Measurements from ENCODE around the gene MTRFR.
"Not testable (repeated sequence)": the region's sequence is repeated elsewhere in the genome, so short reads cannot be mapped to it uniquely, and the experiment has no call there.

MTRFR gene

DNA sequence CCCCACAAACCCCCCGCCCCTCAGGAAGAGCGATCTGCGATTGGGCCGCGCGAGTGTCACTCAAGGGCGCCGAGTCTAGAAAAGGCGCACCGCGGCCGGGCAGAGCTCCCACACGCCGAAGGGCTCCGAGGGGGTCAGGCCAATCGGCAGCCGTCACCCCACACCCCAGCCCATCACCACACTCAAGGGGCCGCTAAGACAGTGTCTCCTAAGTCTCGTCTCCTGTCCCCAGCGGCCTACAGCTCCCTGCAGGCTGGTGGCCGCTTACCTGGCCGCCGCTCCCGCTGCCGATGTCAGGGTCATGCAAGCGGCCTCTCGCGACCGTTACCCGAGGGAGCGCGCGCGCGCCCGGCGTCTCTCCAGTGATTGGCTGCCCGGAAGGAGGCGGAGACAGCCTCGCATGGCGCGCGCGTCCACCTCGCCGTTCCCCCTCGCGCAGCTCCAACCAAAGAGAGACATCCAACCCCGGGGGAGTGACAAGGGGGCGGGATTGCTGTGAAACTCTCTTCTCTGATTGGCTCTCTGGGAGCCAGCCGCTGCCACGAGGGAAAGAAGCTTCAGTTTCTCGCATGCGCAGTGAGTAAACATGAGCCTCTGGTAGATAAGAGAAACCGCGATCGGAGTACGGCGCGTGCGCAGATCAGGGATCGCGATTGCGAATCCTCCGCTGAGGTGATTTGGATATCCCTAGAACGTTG, at the start of gene MTRFR, which contains the start of gene MPHOSPH9:
Gene MTRFR, plus strand, starts transcription at position 630 of the 698 bp plus-strand sequence. CDS start 20,239 bp downstream, outside the sequence.
Gene MPHOSPH9, minus strand, starts transcription at position 335 of the 698 bp plus-strand sequence. CDS start 2,777 bp downstream, outside the sequence.
- DNase-seq (ENCODE audit: low read depth in 1 of 2, low spot score in 1 of 2): peak; percentile 91 to 98

DNA sequence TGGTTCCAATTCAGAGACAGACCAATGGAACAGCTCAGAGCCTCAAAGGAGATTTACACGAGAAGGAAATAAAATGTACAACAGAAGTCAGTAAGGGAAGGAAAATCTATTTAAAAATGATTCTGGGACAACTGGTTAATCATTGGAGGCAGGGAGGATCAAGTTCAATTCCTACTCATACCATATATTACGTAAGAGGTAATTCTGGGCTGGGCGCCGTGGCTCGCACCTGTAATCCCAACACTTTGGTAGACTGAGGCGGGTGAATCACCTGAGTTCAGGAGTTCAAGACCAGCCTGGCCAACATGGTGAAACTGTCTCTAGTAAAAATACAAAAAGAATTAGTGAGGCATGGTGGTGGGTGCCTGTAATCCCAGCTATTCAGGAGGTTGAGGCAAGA, 45.6 kb upstream of the MTRFR start:
- no peak for DNase-seq (ENCODE audit: low read depth in 1 of 2, low spot score in 1 of 2)

DNA sequence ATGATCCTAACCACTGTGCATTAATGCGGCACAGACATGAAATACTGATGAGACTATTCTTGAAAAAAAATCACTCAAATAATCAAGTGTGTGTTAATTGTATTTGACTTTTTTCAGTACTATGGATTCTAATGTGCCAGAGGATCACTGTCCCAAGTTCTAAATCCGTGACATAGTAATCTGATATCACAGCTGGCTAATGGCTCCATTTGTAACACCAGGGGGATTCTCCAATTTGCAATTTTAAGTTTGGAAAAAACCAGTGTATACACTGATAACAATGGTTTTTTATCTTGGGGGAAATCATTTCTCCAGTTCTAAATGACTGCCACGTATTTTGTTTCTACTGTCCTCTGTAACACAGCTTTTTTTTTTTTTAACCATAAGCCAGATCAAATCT, 33.3 kb upstream of the MTRFR start:
- DNase-seq (ENCODE audit: low read depth in 1 of 2, low spot score in 1 of 2): no peak

DNA sequence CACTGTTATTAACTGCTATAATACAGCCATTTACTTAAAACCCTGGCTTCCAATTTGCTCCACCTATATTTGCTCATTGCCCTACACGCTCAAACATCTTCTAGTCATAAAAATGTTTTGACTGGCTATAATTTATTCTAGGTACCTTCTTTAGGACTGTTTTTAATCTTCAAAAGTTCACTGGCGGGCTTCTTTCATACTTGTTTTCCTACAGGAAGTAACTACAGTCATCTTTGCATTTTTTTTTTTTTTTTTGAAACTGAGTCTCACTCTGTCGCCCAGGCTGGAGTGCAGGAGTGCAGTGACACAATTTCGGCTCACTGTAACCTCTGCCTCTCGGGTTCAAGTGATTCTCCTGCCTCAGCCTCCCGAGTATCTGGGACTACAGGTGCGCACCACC, 32.8 kb upstream of the MTRFR start:
- DNase-seq (ENCODE audit: low read depth in 1 of 2, low spot score in 1 of 2): no peak

DNA sequence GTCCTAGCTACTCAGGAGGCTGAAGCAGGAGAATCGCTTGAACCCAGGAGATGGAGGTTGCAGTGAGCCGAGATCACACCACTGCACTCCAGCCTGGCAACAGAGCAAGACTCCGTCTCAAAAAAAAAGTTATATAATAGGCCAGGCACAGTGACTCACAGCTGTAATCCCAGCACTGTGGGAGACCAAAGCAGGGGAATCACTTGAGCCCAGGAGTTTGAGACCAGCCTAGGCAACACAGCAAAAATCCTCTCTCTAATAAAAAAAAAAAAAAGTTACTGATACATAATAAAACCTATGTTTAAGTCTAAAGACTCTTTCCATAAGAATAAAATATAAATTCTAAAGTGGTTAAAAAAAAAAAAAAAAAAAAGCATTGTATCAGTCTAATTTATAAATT, 26.4 kb upstream of the MTRFR start:
- not testable (repeated sequence) for DNase-seq (ENCODE audit: low read depth in 1 of 2, low spot score in 1 of 2)

DNA sequence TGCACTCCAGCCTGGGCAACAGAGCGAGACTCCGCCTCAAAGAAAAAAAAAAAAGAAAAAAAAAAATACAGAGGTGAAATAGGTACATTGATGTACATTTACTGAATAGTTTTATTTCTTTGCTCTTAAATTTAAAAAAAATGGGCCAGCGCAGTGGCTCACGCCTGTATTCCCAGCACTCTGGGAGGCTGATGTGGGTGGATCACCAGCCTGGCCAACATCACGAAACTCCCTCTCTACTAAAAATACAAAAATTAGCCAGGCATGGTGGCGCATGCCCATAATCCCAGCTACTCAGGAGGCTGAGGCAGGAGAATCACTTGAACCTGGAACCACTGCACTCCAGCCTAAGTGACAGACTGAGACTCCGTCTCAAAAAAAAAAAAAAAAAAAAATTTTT, 25.4 kb upstream of the MTRFR start:
- not testable (repeated sequence) for DNase-seq (ENCODE audit: low read depth in 1 of 2, low spot score in 1 of 2)

DNA sequence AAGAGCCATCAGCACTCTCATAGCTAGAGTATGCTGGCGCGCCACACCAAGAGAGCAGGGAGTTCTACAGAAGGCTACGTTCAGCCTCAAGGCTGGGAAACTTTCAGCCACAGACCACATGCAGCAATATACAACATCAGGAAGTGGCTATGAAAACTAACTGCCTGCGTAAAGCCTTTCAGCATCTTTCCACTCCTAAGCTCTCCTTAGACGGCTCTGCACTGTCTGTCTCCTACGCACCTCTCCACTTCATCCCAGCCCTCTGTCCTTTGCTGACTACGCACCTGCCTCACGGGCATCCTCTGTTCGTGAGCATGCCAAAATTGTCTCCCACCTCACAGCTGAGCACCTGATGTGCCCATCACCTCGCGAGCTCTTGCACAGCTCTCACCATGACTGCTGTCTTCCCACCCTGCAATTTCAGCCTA, 10.0 kb upstream of the MTRFR start:
- peak in 1 of 2 donors; percentile 19 for DNase-seq (ENCODE audit: low read depth in 1 of 2, low spot score in 1 of 2)

DNA sequence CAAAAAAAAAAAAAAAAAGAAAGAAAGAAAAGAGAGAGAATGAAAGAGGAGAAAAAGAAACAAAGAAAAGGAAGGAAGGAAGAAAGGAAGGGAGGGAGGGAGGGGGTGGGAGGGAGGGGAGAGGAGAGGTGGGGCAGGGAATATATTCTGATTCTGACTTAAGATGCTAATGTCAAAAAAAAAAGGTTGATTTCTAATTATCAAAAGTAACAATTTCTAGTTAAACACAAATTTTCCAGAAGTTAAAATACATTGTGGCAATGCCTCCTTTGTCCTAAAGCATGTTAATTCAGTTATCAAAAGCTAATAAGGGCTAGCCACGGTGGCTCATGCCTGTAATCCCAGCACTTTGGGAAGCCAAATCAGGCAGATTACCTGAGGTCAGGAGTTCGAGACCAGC, 7.8 kb upstream of the MTRFR start:
- no peak for DNase-seq (ENCODE audit: low read depth in 1 of 2, low spot score in 1 of 2)

DNA sequence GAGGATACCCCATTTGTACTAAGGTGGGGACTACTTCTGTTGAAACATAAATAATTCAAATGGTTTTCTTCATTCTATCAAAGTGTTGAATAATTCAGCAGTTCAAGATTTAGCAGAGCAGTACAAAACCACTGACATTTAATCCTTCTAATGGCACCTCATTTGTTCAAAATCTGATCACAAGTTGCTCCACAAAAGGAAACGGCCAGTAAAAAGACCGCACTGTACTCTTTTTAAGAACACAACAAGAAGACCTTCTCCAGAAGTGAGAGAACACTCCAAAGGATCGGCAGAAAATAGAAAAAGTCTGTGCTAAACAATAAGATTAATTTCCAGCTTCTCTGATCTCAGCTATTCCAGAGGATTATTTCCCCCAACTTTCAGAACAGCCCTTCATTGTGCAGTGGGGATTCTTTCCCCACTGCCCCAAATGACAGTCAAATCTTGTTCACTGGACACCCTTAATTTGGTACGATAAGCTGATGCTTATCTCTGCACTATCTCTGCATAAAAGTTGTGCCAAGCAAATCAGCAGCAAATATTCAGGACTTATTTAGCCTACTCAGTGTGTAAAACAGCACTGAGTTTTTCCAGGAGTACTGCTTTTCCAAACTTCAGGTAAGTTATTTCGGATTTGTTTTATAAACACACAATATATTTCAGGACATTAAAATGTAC, 5.5 kb upstream of the MTRFR start:
- no peak for DNase-seq (ENCODE audit: low read depth in 1 of 2, low spot score in 1 of 2)

DNA sequence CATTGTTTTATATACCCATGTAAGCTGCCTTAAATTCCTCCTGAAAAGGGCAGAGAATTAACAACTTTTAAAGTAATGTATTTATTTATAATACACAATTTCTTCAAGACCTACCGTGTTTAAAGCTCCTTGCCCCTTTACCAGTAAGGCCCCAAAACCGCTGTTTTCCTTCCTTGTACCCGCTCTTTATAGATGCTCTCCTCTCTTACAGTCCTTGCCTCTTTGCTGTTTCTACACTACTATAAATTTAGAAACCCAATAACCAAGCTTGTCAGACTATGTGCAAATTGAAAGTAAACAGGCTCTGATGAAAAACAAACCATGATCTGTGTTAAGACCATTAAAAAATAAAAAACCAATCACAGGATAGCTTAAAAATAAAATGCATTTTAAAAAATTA, 4.2 kb upstream of the MTRFR start:
- no peak for DNase-seq (ENCODE audit: low read depth in 1 of 2, low spot score in 1 of 2)

DNA sequence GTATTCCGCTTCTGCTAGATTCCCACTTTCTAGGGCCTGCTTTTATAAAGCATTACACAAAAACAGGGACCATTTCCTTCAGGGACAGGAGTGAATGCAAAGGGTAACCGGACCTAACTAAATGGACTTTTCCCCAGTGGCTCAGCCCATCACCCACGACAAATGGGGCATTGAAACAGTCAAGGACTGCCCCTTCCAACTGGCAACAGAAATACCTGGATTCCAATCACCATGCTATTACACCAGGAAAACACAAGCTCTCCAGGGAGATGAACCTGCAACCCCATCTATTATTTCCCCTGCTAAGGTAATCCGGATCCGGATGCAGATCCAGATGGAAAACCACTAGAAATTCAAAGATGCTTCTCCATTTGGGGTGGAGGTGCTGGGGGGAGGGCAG, 1.3 kb upstream of the MTRFR start:
- DNase-seq (ENCODE audit: low read depth in 1 of 2, low spot score in 1 of 2): no peak

DNA sequence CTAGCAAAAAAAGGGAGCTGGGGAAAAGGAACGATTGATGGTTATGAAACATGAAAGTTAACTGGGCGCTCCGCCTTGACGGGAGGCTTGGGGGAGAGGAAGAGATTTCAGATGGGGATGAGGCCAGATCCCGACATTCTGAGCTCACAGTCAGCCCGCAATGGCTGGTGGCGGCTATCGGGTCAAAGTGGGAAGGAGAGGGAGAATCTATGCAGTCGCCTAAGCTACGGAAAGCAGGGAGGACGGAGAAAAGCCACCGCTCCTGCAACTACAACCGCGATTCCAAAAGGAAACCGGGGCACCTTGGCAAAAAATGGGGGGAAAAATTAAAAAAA, 797 bp upstream of the MTRFR start:
- DNase-seq (ENCODE audit: low read depth in 1 of 2, low spot score in 1 of 2): no peak

DNA sequence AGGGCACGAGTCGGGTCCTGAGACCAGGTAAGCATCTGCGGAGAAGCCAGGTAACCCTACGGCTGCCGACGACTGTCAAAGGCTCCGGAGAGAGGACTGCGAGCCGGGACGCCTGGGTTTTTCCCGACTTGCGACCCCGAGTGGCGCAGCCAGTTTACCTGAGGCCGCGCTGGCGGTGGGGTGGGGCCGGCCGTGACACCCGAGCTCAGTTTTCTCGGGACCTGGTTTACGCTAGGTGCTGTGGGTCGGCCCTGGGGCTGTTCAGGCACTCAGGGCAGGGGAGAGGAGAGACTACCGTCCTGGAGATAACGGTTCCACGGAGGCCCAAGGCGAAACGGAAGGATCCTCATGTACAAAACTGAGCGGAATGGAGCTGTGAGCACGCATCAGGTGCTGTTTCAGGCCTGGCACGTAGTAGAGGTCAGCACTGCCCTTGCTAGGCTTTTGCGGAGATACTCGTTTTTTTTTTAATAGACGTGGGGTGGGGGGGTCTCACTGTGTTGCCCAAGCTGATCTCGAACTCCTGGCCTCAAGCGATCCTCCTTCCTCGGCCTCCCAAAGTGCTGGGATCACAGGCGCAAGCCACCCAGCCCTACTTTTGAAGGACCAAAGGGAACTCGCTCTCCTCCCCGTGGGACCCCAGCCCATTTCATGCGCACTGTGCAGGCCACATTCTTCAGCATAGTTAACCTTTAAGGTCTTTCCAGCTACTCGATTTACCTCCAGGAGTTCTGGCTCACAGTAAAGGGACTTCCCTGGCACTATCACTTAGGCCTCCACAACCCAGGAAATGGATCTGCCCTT, 471 bp downstream of the MTRFR start:
- DNase-seq (ENCODE audit: low read depth in 1 of 2, low spot score in 1 of 2): no peak

DNA sequence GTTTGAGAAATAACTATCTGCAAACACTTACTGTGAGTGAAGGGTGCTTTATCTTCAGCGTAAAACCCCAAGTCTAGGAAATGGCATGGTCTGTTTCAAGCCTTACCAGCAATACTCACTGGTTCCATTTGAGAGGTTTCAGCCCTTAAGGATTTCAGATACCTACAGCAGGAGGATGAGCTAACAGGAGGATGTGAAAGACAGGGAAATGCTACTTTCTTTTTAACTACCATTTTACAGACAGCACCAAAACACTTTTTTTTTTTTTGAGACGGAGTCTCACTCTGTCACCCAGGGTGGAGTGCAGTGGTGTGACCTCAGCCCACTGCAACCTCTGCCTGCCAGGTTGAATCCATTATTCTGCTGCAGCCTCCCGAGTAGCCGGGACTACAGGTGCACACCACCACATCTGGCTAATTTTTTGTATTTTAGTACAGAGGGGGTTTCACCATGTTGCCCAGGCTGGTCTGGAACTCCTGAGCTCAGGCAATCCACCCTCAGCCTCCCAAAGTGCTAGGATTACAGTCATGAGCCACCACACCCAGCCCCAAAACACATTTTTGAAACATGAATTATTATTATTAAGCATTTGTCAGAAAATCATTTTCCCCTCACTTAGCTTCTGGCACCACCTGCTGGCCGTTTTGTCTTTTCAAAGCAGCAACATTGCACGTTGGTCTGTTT, 4.6 kb downstream of the MTRFR start:
- DNase-seq (ENCODE audit: low read depth in 1 of 2, low spot score in 1 of 2): peak; percentile 44 to 57

DNA sequence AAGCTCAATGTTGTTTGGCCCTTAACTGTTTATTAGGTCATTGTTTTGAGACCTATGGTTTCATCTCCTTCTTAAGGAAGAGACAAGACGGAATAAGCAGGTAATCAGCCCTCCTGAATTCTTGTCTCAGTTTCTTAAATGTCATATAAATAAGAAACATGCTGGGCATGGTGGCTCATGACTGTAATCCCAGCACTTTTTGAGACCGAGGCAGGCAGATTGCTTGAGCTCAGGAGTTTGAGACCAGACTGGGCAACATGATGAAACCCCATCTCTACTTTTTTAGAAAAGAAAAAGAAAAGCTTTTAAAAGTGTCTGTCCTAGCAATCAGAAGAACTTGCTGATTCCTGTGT, 5.1 kb downstream of the MTRFR start:
- DNase-seq (ENCODE audit: low read depth in 1 of 2, low spot score in 1 of 2): no peak

DNA sequence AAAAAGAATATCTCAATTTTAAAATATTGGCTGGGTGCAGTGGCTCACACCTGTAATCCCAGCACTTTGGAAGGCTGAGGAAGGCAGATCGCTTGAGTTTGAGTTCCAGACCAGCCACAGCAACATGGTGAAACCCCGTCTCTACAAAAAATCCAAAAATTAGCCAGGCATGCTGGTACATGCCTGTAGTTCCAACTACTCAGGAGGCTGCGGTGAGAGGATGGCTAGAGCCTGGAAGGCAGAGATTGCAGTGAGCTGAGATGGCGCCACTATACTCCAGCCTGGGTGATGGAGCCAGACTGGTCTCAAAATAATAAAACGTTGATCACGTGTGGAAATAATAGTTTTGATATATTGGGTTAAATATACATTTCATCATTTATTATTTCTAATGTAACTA, 5.7 kb downstream of the MTRFR start:
- no peak for DNase-seq (ENCODE audit: low read depth in 1 of 2, low spot score in 1 of 2)

DNA sequence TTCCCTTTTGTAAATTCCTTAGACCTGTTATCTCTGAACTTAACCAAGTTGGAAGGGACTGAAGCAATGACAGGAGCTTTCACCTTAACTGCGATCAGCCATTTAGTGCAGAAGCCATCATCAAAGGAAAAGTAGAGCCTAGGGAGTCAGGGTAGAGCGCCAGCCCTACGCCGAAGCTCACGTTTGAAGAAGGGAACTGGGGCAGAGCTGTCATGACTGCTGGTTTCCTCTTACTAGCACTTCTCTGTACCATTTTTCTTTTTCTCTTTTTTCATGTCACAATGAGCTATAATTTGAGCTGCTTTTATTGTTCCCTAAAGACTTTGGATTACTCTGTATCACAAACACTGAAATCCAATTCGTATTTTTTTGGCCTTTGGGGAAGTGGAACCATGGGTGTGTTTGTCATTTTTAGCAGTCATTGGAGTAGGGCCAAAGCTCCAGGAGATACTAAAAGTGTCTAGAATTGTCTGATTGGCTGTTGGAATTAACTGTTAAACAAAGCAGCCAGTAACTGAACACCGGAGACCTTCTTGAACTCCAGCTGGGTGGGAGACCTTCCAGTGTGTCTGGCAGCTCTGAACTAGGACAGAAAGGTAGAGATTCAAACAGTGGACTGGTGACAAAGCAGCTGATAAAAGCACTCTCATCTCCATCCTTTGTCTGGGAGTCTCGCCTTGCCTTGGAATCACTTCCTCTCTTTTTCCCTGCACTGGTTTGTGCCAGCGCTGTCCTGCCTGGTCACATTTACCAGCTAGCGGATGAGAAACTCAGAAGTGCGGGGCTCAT, 9.1 kb downstream of the MTRFR start:
- DNase-seq (ENCODE audit: low read depth in 1 of 2, low spot score in 1 of 2): no peak

DNA sequence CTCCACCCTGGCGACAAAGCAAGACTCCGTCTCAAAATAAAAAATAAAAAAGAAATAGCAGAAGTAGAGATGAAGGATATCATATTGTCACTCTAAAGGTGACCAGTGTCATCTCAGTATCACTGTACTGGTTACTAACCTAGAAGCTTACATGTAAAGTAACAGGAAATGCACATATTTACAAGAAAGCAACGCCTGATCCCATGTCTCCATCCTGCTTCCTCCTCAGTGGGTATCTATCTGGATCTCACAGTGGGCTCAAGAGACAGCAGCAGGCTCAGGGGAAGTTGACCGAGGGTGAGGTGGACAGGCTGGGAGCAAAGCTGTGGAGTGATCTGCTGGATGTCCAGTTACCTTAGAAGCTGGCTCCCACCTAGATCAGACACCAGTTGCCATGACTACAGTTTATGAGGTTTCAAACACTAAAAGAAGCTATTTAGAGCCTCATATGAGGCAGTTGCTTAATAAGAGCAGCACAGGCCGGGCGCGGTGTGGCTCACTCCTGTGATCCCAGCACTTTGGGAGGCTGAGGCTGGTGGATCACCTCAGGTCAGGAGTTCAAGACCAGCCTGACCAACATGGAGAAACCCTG, 10.5 kb downstream of the MTRFR start:
- no peak for DNase-seq (ENCODE audit: low read depth in 1 of 2, low spot score in 1 of 2)

DNA sequence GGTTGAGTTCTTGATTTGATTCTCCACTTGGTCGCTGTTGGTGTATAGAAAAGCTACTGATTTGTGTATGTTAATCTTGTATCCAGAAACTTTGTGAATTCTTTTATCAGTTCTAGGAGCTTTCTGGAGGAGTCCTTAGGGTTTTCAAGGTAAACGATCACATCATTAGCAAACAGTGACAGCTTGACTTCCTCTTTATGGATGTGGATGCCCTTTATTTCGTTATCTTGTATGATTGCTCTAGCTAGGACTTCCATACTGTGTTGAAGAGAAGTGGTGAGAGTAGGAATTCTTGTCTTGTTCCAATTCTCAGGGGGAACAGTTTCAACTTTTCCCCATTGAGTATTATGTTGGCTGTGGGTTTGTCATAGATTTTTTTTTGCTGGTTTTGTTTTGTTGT, 12.4 kb downstream of the MTRFR start:
- DNase-seq (ENCODE audit: low read depth in 1 of 2, low spot score in 1 of 2): no peak

DNA sequence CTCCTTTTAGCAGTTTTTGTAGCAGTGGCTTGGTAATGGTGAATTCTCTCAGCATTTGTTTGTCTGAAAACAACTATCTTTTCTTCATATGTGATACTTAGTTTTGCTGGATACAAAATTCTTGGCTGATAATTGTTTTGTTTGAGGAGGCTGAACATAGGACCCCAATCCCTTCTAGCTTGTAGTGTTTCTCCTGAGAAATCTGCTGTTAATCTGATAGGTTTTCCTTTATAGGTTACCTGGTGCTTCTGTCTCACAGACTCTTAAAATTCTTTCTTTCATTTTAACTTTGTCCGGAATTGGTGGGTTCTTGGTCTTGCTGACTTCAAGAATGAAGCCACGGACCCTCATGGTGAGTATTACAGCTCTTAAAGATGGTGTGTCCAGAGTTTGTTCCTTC, 14.9 kb downstream of the MTRFR start:
- DNase-seq (ENCODE audit: low read depth in 1 of 2, low spot score in 1 of 2): not testable (repeated sequence)
